Measurements from ENCODE around the gene PRPF40A.
"Not testable (repeated sequence)": the region's sequence is repeated elsewhere in the genome, so short reads cannot be mapped to it uniquely, and the experiment has no call there.

Gene PRPF40A

GRCh38 chr2:152717228-152718075 lies at the start of gene PRPF40A:
TSS of gene PRPF40A (minus strand) at chr2:152717461. CDS start at chr2:152717439, 22 bp downstream.
- DNase-seq (ENCODE audit: low spot score), result peak; percentile 99

- DNase-seq (ENCODE audit: low spot score), result no peak
These were observed 49.7 kb upstream of the PRPF40A start for GRCh38 chr2:152766928-152767327.

- DNase-seq (ENCODE audit: low spot score), result no peak
These were observed 46.4 kb upstream of the PRPF40A start for GRCh38 chr2:152763651-152764050.

GRCh38 chr2:152763208-152763607 lies 45.9 kb upstream of the PRPF40A start:
- DNase-seq (ENCODE audit: low spot score), result not testable (repeated sequence)

DNA sequence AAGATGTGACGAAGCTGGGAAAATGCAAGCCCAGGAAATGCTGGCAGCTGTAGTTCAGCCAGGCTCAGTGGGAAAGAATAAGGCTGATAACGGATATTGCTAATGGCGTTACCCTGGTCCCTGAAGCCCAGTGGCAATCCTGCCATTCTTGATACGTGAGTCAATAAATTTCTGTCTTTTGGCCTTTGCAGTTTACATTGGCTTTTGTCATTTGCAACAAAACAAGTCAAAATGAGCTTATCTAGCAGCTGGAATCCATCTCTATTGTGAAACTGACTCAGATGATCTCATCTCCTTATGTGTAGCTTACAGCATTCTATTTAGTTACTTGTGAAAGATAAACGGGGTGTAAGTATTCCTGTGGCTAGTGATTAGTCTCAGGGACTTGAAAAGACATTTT lies 44.9 kb upstream of the PRPF40A start:
- no peak for DNase-seq (ENCODE audit: low spot score)

DNA sequence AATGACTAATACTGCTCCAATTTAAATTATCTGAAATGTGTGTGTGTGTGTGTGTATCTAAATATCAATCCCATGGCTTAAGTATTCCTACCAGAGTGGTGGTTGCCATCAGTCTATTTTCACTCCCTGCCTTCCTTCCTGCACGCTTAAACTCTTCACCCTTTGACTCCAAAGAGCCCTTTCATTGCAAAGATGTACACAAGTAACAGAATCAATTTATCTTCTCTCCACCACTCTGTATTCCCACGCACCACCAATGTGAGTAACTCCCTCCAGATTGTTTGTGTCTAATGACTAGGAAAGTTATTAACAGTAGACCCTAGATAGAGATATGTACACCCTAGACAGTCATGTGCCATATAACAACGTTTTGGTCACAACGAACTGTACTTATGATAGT lies 44.0 kb upstream of the PRPF40A start:
- no peak for DNase-seq (ENCODE audit: low spot score)

DNA sequence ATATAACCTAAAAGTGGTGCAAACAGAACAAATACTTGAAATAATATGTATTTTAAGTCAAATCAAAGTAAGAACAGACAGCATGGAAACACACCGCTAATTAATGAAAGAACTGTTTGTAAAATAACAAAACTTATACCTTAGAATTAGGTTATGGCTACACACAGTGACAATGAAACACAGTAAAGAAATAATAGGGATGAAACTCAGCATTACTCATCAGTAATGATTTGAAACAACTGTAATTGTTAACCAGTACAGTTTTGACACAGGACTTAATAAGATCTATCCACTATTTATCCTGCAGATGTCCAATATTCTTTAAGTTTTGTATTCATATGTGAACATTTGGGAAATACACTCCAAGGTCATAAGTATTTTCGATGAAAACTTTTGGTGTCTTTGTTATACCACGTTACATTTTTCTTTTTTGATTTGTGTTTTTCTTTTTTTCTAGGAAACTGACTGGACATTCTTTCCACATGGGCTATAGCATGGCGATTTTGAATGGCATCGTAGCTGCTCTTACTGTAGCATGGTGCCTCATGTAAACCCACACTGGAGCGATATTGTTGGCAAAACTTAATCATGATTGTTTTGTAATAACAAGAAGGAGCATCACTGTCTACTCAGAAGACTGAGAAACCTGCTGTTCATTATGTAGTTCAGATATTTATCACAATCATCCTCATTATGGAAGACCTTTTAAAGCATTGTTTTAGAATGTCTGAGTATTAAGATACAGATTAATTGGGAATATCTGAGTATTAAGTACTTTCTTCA lies 42.2 kb upstream of the PRPF40A start:
- DNase-seq (ENCODE audit: low spot score), result no peak

DNA sequence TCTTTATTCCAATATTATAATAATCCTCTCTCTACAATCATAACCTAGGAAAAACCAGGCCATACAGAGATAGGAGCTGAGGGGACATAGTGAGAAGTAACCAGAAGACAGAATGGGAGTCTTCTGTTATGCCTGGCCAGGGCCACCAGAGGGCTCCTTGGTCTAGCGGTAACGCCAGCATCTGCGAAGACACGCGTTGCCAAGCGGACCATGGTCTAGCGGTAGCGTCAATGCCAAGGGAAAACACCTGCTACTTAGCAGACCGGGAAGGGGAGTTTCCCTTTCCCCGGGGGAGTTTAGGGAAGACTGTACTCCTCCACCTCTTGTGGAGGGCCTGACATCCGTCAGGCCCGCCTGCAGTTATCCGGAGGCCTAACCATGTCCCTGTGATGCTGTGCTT lies 37.8 kb upstream of the PRPF40A start:
- DNase-seq (ENCODE audit: low spot score), result no peak

- not testable (repeated sequence) for DNase-seq (ENCODE audit: low spot score)
These were observed 30.5 kb upstream of the PRPF40A start for GRCh38 chr2:152747751-152748150.

DNA sequence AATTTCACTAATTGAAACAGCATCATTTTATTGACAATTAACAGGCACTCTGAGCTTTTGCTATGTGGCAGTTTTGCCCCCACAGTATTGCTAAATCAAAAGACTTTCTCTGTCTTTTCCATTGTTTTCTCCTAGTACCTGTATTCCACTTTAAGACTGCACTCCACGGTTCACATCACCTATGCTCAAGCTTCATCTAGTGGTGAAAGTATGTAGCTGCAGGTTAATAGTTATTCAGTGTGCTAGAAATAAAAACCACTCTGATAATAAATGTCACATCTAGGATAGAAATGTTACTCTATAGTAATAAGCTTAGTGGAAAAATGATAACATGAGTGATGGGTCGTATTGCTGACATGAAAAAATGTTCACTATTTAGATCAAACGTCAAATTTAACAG lies 25.7 kb upstream of the PRPF40A start:
- peak; percentile 34 for DNase-seq (ENCODE audit: low spot score)

DNA sequence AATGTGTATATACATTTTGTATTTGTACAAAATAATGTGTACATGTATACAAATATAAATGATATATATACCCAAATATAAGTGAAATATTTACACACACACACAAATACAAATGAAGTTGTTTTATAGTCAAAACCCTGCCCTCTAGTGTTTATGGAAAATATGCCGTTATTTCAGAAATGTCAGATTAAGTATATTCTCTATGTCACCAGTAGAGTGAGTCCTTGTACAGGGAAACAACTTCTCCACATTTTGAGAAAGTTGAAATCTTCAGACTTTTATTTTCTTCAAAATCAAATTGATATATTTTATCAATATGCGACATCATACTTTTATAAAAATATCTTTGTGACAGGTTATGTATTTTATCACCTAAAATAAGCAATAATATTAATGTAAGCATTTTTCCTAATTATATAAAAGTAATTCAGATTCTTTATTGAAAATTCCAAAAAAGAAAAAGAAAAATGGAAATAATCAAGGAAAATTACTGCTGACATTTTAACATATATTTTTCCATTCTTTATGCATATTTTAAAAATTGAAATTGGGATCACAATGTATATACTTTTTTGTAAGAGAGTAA lies 23.6 kb upstream of the PRPF40A start:
- peak; percentile 79 for DNase-seq (ENCODE audit: low spot score)

- DNase-seq (ENCODE audit: low spot score), result not testable (repeated sequence)
These were observed 22.4 kb upstream of the PRPF40A start for GRCh38 chr2:152739705-152740104.

DNA sequence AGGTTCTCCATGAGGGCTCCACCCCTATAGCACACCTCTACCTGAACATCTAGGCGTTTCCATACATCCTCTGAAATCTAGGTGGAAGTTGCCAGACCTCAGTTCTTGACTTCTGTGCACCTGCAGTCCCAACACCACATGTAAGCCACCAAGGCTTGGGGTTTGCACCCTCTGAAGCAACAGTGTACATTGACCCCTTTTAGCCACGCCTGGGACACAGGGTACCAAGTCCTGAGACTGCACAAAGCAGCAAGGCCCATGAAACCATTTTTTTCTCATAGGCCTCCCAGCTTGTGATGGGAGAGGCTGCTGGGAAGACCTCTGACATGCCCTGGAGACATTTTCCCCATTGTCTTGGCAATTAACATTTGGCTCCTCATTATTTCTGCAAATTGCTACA lies 21.2 kb upstream of the PRPF40A start:
- no peak for DNase-seq (ENCODE audit: low spot score)

- DNase-seq (ENCODE audit: low spot score), result not testable (repeated sequence)
These were observed 20.2 kb upstream of the PRPF40A start for GRCh38 chr2:152737509-152737908.

- DNase-seq (ENCODE audit: low spot score), result no peak
These were observed 13.5 kb upstream of the PRPF40A start for GRCh38 chr2:152730591-152731333.

DNA sequence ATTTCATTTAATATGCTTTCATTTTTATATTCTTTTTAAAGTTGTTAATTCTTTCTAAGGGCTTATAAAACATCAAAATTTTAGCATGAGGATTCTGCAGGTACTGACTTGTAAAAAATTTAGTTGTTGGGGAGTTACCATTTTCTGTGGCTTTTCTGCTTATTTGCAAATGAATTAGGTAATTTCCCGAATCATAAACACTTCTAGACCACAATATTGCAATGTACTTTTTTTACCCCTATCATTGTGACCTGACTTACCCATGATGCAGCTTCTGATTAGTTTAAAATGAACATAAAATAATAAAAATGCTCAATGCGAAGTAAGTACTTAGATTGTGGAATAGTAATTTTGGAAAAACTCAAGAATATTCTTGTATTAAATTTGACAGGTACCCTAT lies 12.6 kb upstream of the PRPF40A start:
- no peak for DNase-seq (ENCODE audit: low spot score)

GRCh38 chr2:152723918-152724317 lies 6.7 kb upstream of the PRPF40A start:
- DNase-seq (ENCODE audit: low spot score), result no peak

GRCh38 chr2:152722639-152723038 lies 5.4 kb upstream of the PRPF40A start:
- DNase-seq (ENCODE audit: low spot score), result not testable (repeated sequence)

- DNase-seq (ENCODE audit: low spot score), result no peak
These were observed 3.5 kb upstream of the PRPF40A start for GRCh38 chr2:152720794-152721193.

- DNase-seq (ENCODE audit: low spot score), result peak; percentile 79
These were observed 1.8 kb upstream of the PRPF40A start for GRCh38 chr2:152718909-152719645.

Measured in hematopoietic multipotent progenitor cell treated with erythropoietin and hydrocortisone succinate and interleukin-3 and kit ligand, for 15 days (in vitro differentiated cells).